ENCODE measurements around the gene SMKR1.
"Not testable (repeated sequence)": the region's sequence is repeated elsewhere in the genome, so short reads cannot be mapped to it uniquely, and the experiment has no call there.

The SMKR1 gene

GRCh38 chr7:129469930-129470329 lies 32.4 kb upstream of the SMKR1 start:
- Histone ChIP-seq H3K27me3 (ENCODE audit: insufficient read depth, low read length, poor library complexity) (no peaks in the 10 kb centered on the region), H3K36me3 (ENCODE audit: insufficient read depth, low read length) (no peaks in the 10 kb centered on the region), H3K4me1 (ENCODE audit: insufficient read depth, low read length) (no peaks in the 10 kb centered on the region), H3K4me2 (ENCODE audit: insufficient read depth, low read length) (no peak overlapping the region), H3K9ac (ENCODE audit: low read depth, low read length) (no peak overlapping the region), H3K4me3 (ENCODE audit: low read depth in 1 of 2, low read length in 2 of 2) (no peak overlapping the region), H4K20me1 (ENCODE audit: insufficient read depth, low read length) (no peaks in the 10 kb centered on the region), H3K9me3 (ENCODE audit: insufficient read depth, low read length, severe bottlenecking) (no peaks in the 10 kb centered on the region), H3K79me2 (ENCODE audit: insufficient read depth, low read length) (no peaks in the 10 kb centered on the region), H3K27ac (ENCODE audit: low read length) (no peak overlapping the region), H2AFZ (ENCODE audit: low read depth, low read length) (no peak overlapping the region)
- DNase-seq (no peak), ATAC-seq (ENCODE audit: insufficient read depth, low read depth) (no peak)
- TF ChIP-seq CTCF (IDR thresholded peaks at IDR 0.05; ENCODE audit: borderline replicate concordance, extremely low read depth, low read length, poor library complexity, severe bottlenecking): no peak
- no peak for TF ChIP-seq EZH2 (IDR thresholded peaks at IDR 0.05; ENCODE audit: borderline replicate concordance, low read depth, low read length, severe bottlenecking)

GRCh38 chr7:129470411-129470810 lies 31.9 kb upstream of the SMKR1 start:
- H3K4me3 ChIP-seq (ENCODE audit: low read depth in 1 of 2, low read length in 2 of 2): no peak overlapping the region
- no peak overlapping the region for H3K27ac ChIP-seq (ENCODE audit: low read length)
- H3K36me3 ChIP-seq (ENCODE audit: insufficient read depth, low read length): no peaks in the 10 kb centered on the region
- DNase-seq: no peak
- no peak for ATAC-seq (ENCODE audit: insufficient read depth, low read depth)
- H3K27me3 ChIP-seq (ENCODE audit: insufficient read depth, low read length, poor library complexity): no peaks in the 10 kb centered on the region
- H3K4me1 ChIP-seq (ENCODE audit: insufficient read depth, low read length): no peaks in the 10 kb centered on the region
- H3K9ac ChIP-seq (ENCODE audit: low read depth, low read length): no peak overlapping the region
- TF ChIP-seq CTCF (IDR thresholded peaks at IDR 0.05; ENCODE audit: borderline replicate concordance, extremely low read depth, low read length, poor library complexity, severe bottlenecking) (no peak), EZH2 (IDR thresholded peaks at IDR 0.05; ENCODE audit: borderline replicate concordance, low read depth, low read length, severe bottlenecking) (no peak)
- no peaks in the 10 kb centered on the region for H4K20me1 ChIP-seq (ENCODE audit: insufficient read depth, low read length)
- no peak overlapping the region for H2AFZ ChIP-seq (ENCODE audit: low read depth, low read length)
- H3K9me3 ChIP-seq (ENCODE audit: insufficient read depth, low read length, severe bottlenecking): no peaks in the 10 kb centered on the region
- H3K4me2 ChIP-seq (ENCODE audit: insufficient read depth, low read length): no peak overlapping the region
- H3K79me2 ChIP-seq (ENCODE audit: insufficient read depth, low read length): no peaks in the 10 kb centered on the region

- ATAC-seq (ENCODE audit: insufficient read depth, low read depth) (no peak), DNase-seq (no peak)
- Histone ChIP-seq H3K27me3 (ENCODE audit: insufficient read depth, low read length, poor library complexity) (no peaks in the 10 kb centered on the region), H3K79me2 (ENCODE audit: insufficient read depth, low read length) (no peaks in the 10 kb centered on the region), H3K36me3 (ENCODE audit: insufficient read depth, low read length) (no peaks in the 10 kb centered on the region), H3K4me1 (ENCODE audit: insufficient read depth, low read length) (no peaks in the 10 kb centered on the region), H4K20me1 (ENCODE audit: insufficient read depth, low read length) (no peaks in the 10 kb centered on the region), H3K9me3 (ENCODE audit: insufficient read depth, low read length, severe bottlenecking) (no peaks in the 10 kb centered on the region), H3K9ac (ENCODE audit: low read depth, low read length) (no peak overlapping the region), H2AFZ (ENCODE audit: low read depth, low read length) (no peak overlapping the region), H3K4me2 (ENCODE audit: insufficient read depth, low read length) (no peak overlapping the region), H3K4me3 (ENCODE audit: low read depth in 1 of 2, low read length in 2 of 2) (no peak overlapping the region), H3K27ac (ENCODE audit: low read length) (no peak overlapping the region)
- TF ChIP-seq EZH2 (IDR thresholded peaks at IDR 0.05; ENCODE audit: borderline replicate concordance, low read depth, low read length, severe bottlenecking) (no peak), CTCF (IDR thresholded peaks at IDR 0.05; ENCODE audit: borderline replicate concordance, extremely low read depth, low read length, poor library complexity, severe bottlenecking) (no peak)
Measured at GRCh38 chr7:129471402-129471827, 30.9 kb upstream of the SMKR1 start.

- H3K9me3 ChIP-seq (ENCODE audit: insufficient read depth, low read length, severe bottlenecking); H3K4me1 ChIP-seq (ENCODE audit: insufficient read depth, low read length); H3K27ac ChIP-seq (ENCODE audit: low read length); H2AFZ ChIP-seq (ENCODE audit: low read depth, low read length); H4K20me1 ChIP-seq (ENCODE audit: insufficient read depth, low read length); H3K36me3 ChIP-seq (ENCODE audit: insufficient read depth, low read length); H3K4me2 ChIP-seq (ENCODE audit: insufficient read depth, low read length); ATAC-seq (ENCODE audit: insufficient read depth, low read depth); H3K27me3 ChIP-seq (ENCODE audit: insufficient read depth, low read length, poor library complexity); DNase-seq; H3K79me2 ChIP-seq (ENCODE audit: insufficient read depth, low read length); H3K9ac ChIP-seq (ENCODE audit: low read depth, low read length); H3K4me3 ChIP-seq (ENCODE audit: low read depth in 1 of 2, low read length in 2 of 2): not testable (repeated sequence)
Measured at GRCh38 chr7:129475931-129476330, 26.4 kb upstream of the SMKR1 start.

- not testable (repeated sequence) for H3K4me2 ChIP-seq (ENCODE audit: insufficient read depth, low read length); H2AFZ ChIP-seq (ENCODE audit: low read depth, low read length); H3K4me3 ChIP-seq (ENCODE audit: low read depth in 1 of 2, low read length in 2 of 2); ATAC-seq (ENCODE audit: insufficient read depth, low read depth); H3K9ac ChIP-seq (ENCODE audit: low read depth, low read length); H3K36me3 ChIP-seq (ENCODE audit: insufficient read depth, low read length); H3K79me2 ChIP-seq (ENCODE audit: insufficient read depth, low read length); H3K27ac ChIP-seq (ENCODE audit: low read length); DNase-seq; H3K4me1 ChIP-seq (ENCODE audit: insufficient read depth, low read length); H3K27me3 ChIP-seq (ENCODE audit: insufficient read depth, low read length, poor library complexity); H4K20me1 ChIP-seq (ENCODE audit: insufficient read depth, low read length); H3K9me3 ChIP-seq (ENCODE audit: insufficient read depth, low read length, severe bottlenecking)
Measured at GRCh38 chr7:129476398-129476797, 25.9 kb upstream of the SMKR1 start.

Data from DND-41 (cell line).